H1 (cell line): ENCODE measurements around the gene EEPD1.

ENCODE experiments used
- EGR1 ChIP-seq: IDR thresholded peaks from 2 replicates; pipeline ENCODE4 v1.6.1; 2011; ENCODE audit warnings: low read depth, low read length, borderline replicate concordance
- NANOG ChIP-seq: IDR thresholded peaks from 2 replicates; pipeline ENCODE4 v1.6.1; 2011; ENCODE audit warnings: low read length, low read depth, mild to moderate bottlenecking, inconsistent platforms; ENCODE audit not compliant: insufficient read depth, poor library complexity, severe bottlenecking
- NRF1 ChIP-seq: IDR thresholded peaks from 2 replicates; pipeline ENCODE4 v1.6.1; 2011; ENCODE audit warnings: mild to moderate bottlenecking, low read depth, low read length, improper control_type of control experiment
- PHF8 ChIP-seq: fragments of 200-600 bp; sonication (generic); conservative IDR thresholded peaks from 2 replicates; pipeline ENCODE4 v1.7.1; 2012; ENCODE audit warnings: low read depth, mild to moderate bottlenecking, inconsistent platforms, low read length, moderate library complexity
- RAD21 ChIP-seq, 2 experiments: IDR thresholded peaks in 1 of 2; conservative IDR thresholded peaks in 1 of 2; 2 replicates each; pipeline ENCODE4 v1.6.1; 2011; ENCODE audit warnings: low read depth in 2 of 2, low read length in 2 of 2, improper control_type of control experiment in 1 of 2, inconsistent platforms in 1 of 2, mild to moderate bottlenecking in 1 of 2, moderate library complexity in 1 of 2

DNA sequence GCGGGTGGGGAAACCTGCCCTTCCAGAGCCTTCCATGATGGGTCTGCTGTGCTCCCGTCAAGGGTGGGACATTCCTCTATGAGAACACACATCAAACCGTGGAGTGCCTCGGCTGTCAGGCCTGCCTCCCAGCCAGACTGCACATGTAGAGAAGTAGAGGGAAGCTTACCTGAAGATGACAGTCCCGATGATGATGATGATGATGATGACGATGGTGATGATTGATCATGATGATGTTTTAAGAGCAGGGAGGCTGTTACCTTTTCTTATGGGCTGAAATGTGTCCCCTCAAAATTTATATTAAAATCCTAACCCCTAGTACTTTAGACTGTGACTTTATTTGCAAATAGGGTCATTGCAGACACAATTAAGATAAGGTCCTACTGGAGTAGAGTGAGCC is 160.6 kb downstream of the EEPD1 start:
- TF ChIP-seq PHF8 (no peak), RAD21 (IDR thresholded peaks at IDR 0.05 in 1 of 2, conservative IDR thresholded peaks at IDR 0.05 in 1 of 2; ENCODE audit: low read depth in 2 of 2, low read length in 2 of 2) (no peak), EGR1 (no peak), NANOG (no peak), NRF1 (no peak)
